ENCODE data around the gene ATG5. TPM values are rescaled to one million over a fixed set of nuclear protein-coding genes. Genes with fewer than 3 reads are reported as not detected.
"Not testable (repeated sequence)": the region's sequence is repeated elsewhere in the genome, so short reads cannot be mapped to it uniquely, and the experiment has no call there.

The ATG5 gene
- polyA plus RNA-seq, 1 donor (not counting 4 experiments of a cell fraction or from before 2014, with no cell fraction given), result 60.0 TPM

DNA sequence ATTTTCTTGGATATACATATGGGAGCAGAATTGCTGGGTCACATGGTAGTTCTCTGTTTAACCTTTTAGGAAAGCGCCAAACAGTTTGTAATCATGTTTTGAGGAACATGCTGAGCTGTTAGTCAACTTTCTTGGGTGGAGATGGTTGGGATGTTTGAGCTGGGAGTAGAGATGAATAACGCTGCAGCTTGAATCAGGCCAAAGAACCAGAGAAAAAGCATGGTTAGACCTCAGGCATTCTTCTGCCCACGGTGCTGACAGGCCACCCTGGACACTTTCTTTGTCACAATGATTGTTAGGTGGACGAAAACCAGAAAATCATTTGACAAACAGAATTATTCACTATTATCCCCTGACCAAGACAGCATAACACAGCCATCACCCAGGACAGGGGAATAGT lies 172.6 kb downstream of the ATG5 start:
- Histone ChIP-seq H2AFZ (ENCODE audit: control insufficient read depth, low read length) (no peak overlapping the region), H3K4me1 (ENCODE audit: control insufficient read depth, extremely low read depth, insufficient read depth, low read length) (no peaks in the 10 kb centered on the region), H3K4me3 (ENCODE audit: control insufficient read depth in 2 of 3, extremely low read depth in 1 of 3, insufficient read depth in 2 of 3, low read depth in 1 of 3, low read length in 3 of 3) (no peak overlapping the region), H3K79me2 (ENCODE audit: control insufficient read depth, insufficient read depth, low read length) (no peaks in the 10 kb centered on the region), H3K27me3 (ENCODE audit: control insufficient read depth, extremely low read depth, insufficient read depth, low read length) (no peaks in the 10 kb centered on the region), H3K4me2 (ENCODE audit: control insufficient read depth, extremely low read depth, insufficient read depth, low read depth, low read length) (no peak overlapping the region), H3K9ac (ENCODE audit: control insufficient read depth, extremely low read depth, insufficient read depth, low read length) (no peak overlapping the region), H4K20me1 (ENCODE audit: control insufficient read depth, extremely low read depth, insufficient read depth, low read length) (no peaks in the 10 kb centered on the region), H3K9me1 (ENCODE audit: control insufficient read depth, extremely low read depth, insufficient read depth, low read length) (no peaks in the 10 kb centered on the region), H3K36me3 (ENCODE audit: control insufficient read depth in 2 of 2, extremely low read depth in 1 of 2, insufficient read depth in 2 of 2, low read length in 2 of 2) (no peaks in the 10 kb centered on the region), H3K9me3 (ENCODE audit: control insufficient read depth, low read depth, low read length) (no peaks in the 10 kb centered on the region), H3K27ac (ENCODE audit: control insufficient read depth, insufficient read depth, low read length) (no peak overlapping the region)
- DNase-seq (ENCODE audit: low read depth, low spot score), result no peak
- dilution Hi-C loops (cut with MboI; ENCODE audit: extremely low pct_ligation_motif_present, low sequenced_read_pairs), result no loop called here
- TF ChIP-seq, protein P1, sequence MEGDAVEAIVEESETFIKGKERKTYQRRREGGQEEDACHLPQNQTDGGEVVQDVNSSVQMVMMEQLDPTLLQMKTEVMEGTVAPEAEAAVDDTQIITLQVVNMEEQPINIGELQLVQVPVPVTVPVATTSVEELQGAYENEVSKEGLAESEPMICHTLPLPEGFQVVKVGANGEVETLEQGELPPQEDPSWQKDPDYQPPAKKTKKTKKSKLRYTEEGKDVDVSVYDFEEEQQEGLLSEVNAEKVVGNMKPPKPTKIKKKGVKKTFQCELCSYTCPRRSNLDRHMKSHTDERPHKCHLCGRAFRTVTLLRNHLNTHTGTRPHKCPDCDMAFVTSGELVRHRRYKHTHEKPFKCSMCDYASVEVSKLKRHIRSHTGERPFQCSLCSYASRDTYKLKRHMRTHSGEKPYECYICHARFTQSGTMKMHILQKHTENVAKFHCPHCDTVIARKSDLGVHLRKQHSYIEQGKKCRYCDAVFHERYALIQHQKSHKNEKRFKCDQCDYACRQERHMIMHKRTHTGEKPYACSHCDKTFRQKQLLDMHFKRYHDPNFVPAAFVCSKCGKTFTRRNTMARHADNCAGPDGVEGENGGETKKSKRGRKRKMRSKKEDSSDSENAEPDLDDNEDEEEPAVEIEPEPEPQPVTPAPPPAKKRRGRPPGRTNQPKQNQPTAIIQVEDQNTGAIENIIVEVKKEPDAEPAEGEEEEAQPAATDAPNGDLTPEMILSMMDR (optimal IDR thresholded peaks at IDR 0.05 in 1 of 3, IDR thresholded peaks at IDR 0.05 in 1 of 3, conservative IDR thresholded peaks at IDR 0.05 in 1 of 3; ENCODE audit: extremely low read depth in 1 of 3, insufficient read depth in 2 of 3, low read length in 3 of 3), result no peak
- TF ChIP-seq EZH2 (IDR thresholded peaks at IDR 0.05; ENCODE audit: low read length), result no peak
- FAIRE-seq, result no peak

DNA sequence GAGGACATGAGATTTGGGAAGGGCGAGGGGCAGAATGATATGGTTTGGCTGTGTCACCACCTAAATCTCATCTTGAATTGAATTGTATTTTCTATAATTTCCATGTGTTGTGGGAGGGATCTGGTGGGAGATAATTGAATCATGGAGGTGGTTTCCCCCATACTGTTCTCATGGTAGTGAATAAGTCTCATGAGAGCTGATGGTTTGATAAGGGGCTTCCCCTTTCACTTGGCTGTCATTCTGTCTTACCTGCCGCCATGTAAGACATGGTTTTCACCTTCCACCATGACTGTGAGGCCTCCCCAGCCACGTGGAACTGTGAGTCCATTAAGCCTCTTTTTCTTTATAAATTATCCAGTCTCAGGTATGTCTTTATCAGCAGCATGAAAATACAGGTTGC lies 173.1 kb downstream of the ATG5 start:
- H3K9me3 ChIP-seq (ENCODE audit: control insufficient read depth, low read depth, low read length); FAIRE-seq; dilution Hi-C loops (cut with MboI; ENCODE audit: extremely low pct_ligation_motif_present, low sequenced_read_pairs); H3K4me3 ChIP-seq (ENCODE audit: control insufficient read depth in 2 of 3, extremely low read depth in 1 of 3, insufficient read depth in 2 of 3, low read depth in 1 of 3, low read length in 3 of 3); H3K4me1 ChIP-seq (ENCODE audit: control insufficient read depth, extremely low read depth, insufficient read depth, low read length); H2AFZ ChIP-seq (ENCODE audit: control insufficient read depth, low read length); H3K4me2 ChIP-seq (ENCODE audit: control insufficient read depth, extremely low read depth, insufficient read depth, low read depth, low read length); H4K20me1 ChIP-seq (ENCODE audit: control insufficient read depth, extremely low read depth, insufficient read depth, low read length); H3K79me2 ChIP-seq (ENCODE audit: control insufficient read depth, insufficient read depth, low read length); H3K9ac ChIP-seq (ENCODE audit: control insufficient read depth, extremely low read depth, insufficient read depth, low read length); H3K9me1 ChIP-seq (ENCODE audit: control insufficient read depth, extremely low read depth, insufficient read depth, low read length); H3K36me3 ChIP-seq (ENCODE audit: control insufficient read depth in 2 of 2, extremely low read depth in 1 of 2, insufficient read depth in 2 of 2, low read length in 2 of 2); DNase-seq (ENCODE audit: low read depth, low spot score); H3K27me3 ChIP-seq (ENCODE audit: control insufficient read depth, extremely low read depth, insufficient read depth, low read length); H3K27ac ChIP-seq (ENCODE audit: control insufficient read depth, insufficient read depth, low read length): not testable (repeated sequence)

DNA sequence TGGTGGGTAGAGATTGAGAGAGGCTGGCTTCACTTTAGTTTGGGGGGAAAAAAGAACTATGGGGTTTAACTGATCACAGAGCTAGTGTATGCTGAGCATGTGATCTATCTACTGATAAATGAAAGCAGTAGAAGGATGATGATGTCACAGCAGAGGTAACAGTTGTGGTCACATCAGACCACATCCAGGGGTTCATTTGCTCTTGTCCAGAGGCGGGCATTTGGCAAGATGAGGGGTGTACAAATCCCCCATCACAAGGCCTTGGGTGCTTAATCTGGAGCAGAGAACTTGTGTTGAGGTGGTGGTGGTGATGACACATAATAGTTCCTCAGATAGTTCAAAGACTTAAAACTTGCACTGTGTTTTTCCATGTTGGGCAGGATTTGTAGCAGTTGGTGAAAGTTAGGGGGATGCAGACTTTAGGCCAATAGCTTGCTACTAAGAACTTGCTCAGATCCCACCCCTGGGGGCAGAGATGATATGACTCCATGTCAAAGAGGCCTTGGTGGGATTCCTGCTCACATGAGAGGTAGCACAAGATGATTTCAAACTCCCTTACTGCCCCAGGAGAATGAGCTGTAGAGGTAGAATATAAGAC lies 176.0 kb downstream of the ATG5 start:
- H3K27me3 ChIP-seq (ENCODE audit: control insufficient read depth, extremely low read depth, insufficient read depth, low read length), result no peaks in the 10 kb centered on the region
- H3K4me1 ChIP-seq (ENCODE audit: control insufficient read depth, extremely low read depth, insufficient read depth, low read length), result peaks cover 23% of the 10 kb centered on the region
- H3K79me2 ChIP-seq (ENCODE audit: control insufficient read depth, insufficient read depth, low read length), result no peaks in the 10 kb centered on the region
- H3K9me3 ChIP-seq (ENCODE audit: control insufficient read depth, low read depth, low read length), result no peaks in the 10 kb centered on the region
- no peak for DNase-seq (ENCODE audit: low read depth, low spot score)
- no peaks in the 10 kb centered on the region for H3K36me3 ChIP-seq (ENCODE audit: control insufficient read depth in 2 of 2, extremely low read depth in 1 of 2, insufficient read depth in 2 of 2, low read length in 2 of 2)
- H3K4me3 ChIP-seq (ENCODE audit: control insufficient read depth in 2 of 3, extremely low read depth in 1 of 3, insufficient read depth in 2 of 3, low read depth in 1 of 3, low read length in 3 of 3), result no peak overlapping the region
- H2AFZ ChIP-seq (ENCODE audit: control insufficient read depth, low read length), result no peak overlapping the region
- no peak for FAIRE-seq
- TF ChIP-seq EZH2 (IDR thresholded peaks at IDR 0.05; ENCODE audit: low read length), result no peak
- TF ChIP-seq, protein P1 (optimal IDR thresholded peaks at IDR 0.05 in 1 of 3, IDR thresholded peaks at IDR 0.05 in 1 of 3, conservative IDR thresholded peaks at IDR 0.05 in 1 of 3; ENCODE audit: extremely low read depth in 1 of 3, insufficient read depth in 2 of 3, low read length in 3 of 3), result no peak
- dilution Hi-C loops (cut with MboI; ENCODE audit: extremely low pct_ligation_motif_present, low sequenced_read_pairs), result no loop called here
- H3K27ac ChIP-seq (ENCODE audit: control insufficient read depth, insufficient read depth, low read length), result no peak overlapping the region
- no peak overlapping the region for H3K9ac ChIP-seq (ENCODE audit: control insufficient read depth, extremely low read depth, insufficient read depth, low read length)
- H3K9me1 ChIP-seq (ENCODE audit: control insufficient read depth, extremely low read depth, insufficient read depth, low read length), result no peaks in the 10 kb centered on the region
- no peaks in the 10 kb centered on the region for H4K20me1 ChIP-seq (ENCODE audit: control insufficient read depth, extremely low read depth, insufficient read depth, low read length)
- H3K4me2 ChIP-seq (ENCODE audit: control insufficient read depth, extremely low read depth, insufficient read depth, low read depth, low read length), result no peak overlapping the region

Measured in keratinocyte (primary cell).